K562 (cell line): ENCODE data around the gene SP2. TPM values are rescaled to one million over a fixed set of nuclear protein-coding genes. Genes with fewer than 3 reads are reported as not detected.

Experiments
- ARHGAP35 ChIP-seq: fragments of 450-650 bp; IDR thresholded peaks from 2 replicates; pipeline ENCODE4 v1.6.1; 2018; ENCODE audit not compliant: partially characterized antibody
- ARNT ChIP-seq, 2 experiments: fragments of 450-650 bp; IDR thresholded peaks; 2 replicates each; pipeline ENCODE4 v1.6.1; 2016; ENCODE audit warnings: mild to moderate bottlenecking in 1 of 2
- CBFA2T2 ChIP-seq: fragments of 450-650 bp; conservative IDR thresholded peaks from 2 replicates; pipeline ENCODE4 v1.6.1; 2017; ENCODE audit warnings: mild to moderate bottlenecking
- EWSR1 ChIP-seq: fragments of 450-650 bp; IDR thresholded peaks from 2 replicates; pipeline ENCODE4 v1.6.1; 2018; ENCODE audit warnings: borderline replicate concordance, mild to moderate bottlenecking, low read depth, moderate library complexity; ENCODE audit not compliant: partially characterized antibody
- GTF2F1 ChIP-seq: IDR thresholded peaks from 2 replicates; pipeline ENCODE4 v1.6.1; 2011; ENCODE audit warnings: low read depth, low read length, improper control_type of control experiment
- NFIX ChIP-seq: fragments of 250-450 bp; sonication (Bioruptor Pico); IDR thresholded peaks from 2 replicates; pipeline ENCODE4 v1.4.0; 2020; ENCODE audit warnings: low read depth, mild to moderate bottlenecking, moderate library complexity
- NR2C2 ChIP-seq, 2 experiments: fragments of 200-800 bp in 1 of 2; sonication (Bioruptor generic) in 1 of 2; sonication (generic) in 1 of 2; formaldehyde crosslinking in 1 of 2; IDR thresholded peaks; 2 replicates each; pipeline versions ENCODE4 v1.6.1 to v1.8.0; 2016 to 2022; ENCODE audit warnings: mild to moderate bottlenecking in 1 of 2, missing compliant biosample characterization in 1 of 2, missing genetic modification characterization in 1 of 2, missing genetic modification reagents in 1 of 2
- RFX5 ChIP-seq: IDR thresholded peaks from 2 replicates; pipeline ENCODE4 v1.6.1; 2011; ENCODE audit warnings: low read depth, mild to moderate bottlenecking, improper control_type of control experiment, low read length
- SP2 ChIP-seq: IDR thresholded peaks from 2 replicates; pipeline ENCODE4 v1.6.1; 2011; ENCODE audit warnings: mild to moderate bottlenecking, low read depth, low read length, moderate library complexity; ENCODE audit not compliant: poor library complexity, severe bottlenecking; ENCODE audit errors: extremely low read depth
- TRIM24 ChIP-seq, 2 experiments: fragments of 450-650 bp; IDR thresholded peaks; 2 replicates each; pipeline ENCODE4 v1.6.1; 2016
- ZNF143 ChIP-seq: sonication (generic); formaldehyde crosslinking; IDR thresholded peaks from 2 replicates; pipeline ENCODE4 v1.9.0; 2022; ENCODE audit warnings: mild to moderate bottlenecking, missing genetic modification reagents
- polyA plus RNA-seq, 8 experiments: library from polyadenylated mRNA; depleted of rRNA in 4 of 8; stranded (reverse) in 5 of 8; unstranded in 3 of 8; fragments of >200 nt; fragmentation: Nextera tagmentation in 2 of 8; fragmentation: Illumina TruSeq in 1 of 8; extraction: Ambion mirVana in 2 of 8; extraction: Trizol in 1 of 8; gene quantifications; 2 replicates each; pipeline versions ENCODE4 v1.2.1 to v1.2.3, GENCODE V29; 2011 to 2014; ENCODE audit warnings: inconsistent platforms in 1 of 8, missing spikeins in 1 of 8
- total RNA-seq, 7 experiments: library from RNA; depleted of rRNA in 6 of 7; stranded (reverse); fragments of >200 nt in 6 of 7; fragmentation: Illumina TruSeq in 2 of 7; extraction: Trizol in 2 of 7; gene quantifications; 2 replicates each; pipeline versions ENCODE4 v1.2.1 to v1.2.3, GENCODE V29; 2011 to 2021; ENCODE audit warnings: low replicate concordance in 1 of 7
- TF ChIP-seq, protein P1 (sequence below): sonication (generic); formaldehyde crosslinking; IDR thresholded peaks from 2 replicates; pipeline ENCODE4 v1.8.0; 2023; ENCODE audit warnings: missing genetic modification reagents, mild to moderate bottlenecking, borderline replicate concordance
- TF ChIP-seq, protein P2 (sequence below): fragments of 450-650 bp; IDR thresholded peaks from 2 replicates; pipeline ENCODE4 v1.6.1; 2017; ENCODE audit warnings: mild to moderate bottlenecking, moderate library complexity
- TF ChIP-seq, protein P3 (sequence below): sonication (generic); formaldehyde crosslinking; IDR thresholded peaks from 2 replicates; pipeline ENCODE4 v1.8.1; 2023; ENCODE audit warnings: mild to moderate bottlenecking, missing genetic modification reagents
- TF ChIP-seq, protein P4 (sequence below): sonication (generic); formaldehyde crosslinking; IDR thresholded peaks from 2 replicates; pipeline ENCODE4 v1.8.1; 2022; ENCODE audit warnings: missing genetic modification reagents

The SP2 gene
- total and polyA plus RNA-seq, 9 of the 15 experiments (the other 6 are each of a cell fraction or from before 2014, with no cell fraction given): 0.77 to 22.3 (median 2.3) TPM

DNA sequence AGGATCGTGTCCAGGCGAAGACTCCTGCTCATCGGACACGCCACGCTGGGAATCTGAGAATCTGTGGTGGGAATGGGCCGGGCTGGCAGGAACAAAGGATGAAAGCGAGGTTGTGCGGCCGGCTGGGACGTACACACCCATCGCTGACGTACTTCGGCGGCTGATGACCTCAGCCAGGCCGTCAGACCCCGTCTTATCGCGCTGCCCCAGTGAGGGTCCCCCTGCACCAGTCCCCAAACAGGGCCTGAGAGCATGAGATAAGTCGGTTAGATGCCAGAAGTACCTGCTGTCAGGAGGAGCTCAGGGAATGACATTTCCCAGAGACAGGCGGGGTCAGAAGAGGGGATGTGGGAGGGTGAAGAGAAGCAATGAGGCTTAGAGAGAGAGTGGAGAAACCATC is 29.1 kb upstream of the SP2 start (continued):
- TF ChIP-seq, protein P1, sequence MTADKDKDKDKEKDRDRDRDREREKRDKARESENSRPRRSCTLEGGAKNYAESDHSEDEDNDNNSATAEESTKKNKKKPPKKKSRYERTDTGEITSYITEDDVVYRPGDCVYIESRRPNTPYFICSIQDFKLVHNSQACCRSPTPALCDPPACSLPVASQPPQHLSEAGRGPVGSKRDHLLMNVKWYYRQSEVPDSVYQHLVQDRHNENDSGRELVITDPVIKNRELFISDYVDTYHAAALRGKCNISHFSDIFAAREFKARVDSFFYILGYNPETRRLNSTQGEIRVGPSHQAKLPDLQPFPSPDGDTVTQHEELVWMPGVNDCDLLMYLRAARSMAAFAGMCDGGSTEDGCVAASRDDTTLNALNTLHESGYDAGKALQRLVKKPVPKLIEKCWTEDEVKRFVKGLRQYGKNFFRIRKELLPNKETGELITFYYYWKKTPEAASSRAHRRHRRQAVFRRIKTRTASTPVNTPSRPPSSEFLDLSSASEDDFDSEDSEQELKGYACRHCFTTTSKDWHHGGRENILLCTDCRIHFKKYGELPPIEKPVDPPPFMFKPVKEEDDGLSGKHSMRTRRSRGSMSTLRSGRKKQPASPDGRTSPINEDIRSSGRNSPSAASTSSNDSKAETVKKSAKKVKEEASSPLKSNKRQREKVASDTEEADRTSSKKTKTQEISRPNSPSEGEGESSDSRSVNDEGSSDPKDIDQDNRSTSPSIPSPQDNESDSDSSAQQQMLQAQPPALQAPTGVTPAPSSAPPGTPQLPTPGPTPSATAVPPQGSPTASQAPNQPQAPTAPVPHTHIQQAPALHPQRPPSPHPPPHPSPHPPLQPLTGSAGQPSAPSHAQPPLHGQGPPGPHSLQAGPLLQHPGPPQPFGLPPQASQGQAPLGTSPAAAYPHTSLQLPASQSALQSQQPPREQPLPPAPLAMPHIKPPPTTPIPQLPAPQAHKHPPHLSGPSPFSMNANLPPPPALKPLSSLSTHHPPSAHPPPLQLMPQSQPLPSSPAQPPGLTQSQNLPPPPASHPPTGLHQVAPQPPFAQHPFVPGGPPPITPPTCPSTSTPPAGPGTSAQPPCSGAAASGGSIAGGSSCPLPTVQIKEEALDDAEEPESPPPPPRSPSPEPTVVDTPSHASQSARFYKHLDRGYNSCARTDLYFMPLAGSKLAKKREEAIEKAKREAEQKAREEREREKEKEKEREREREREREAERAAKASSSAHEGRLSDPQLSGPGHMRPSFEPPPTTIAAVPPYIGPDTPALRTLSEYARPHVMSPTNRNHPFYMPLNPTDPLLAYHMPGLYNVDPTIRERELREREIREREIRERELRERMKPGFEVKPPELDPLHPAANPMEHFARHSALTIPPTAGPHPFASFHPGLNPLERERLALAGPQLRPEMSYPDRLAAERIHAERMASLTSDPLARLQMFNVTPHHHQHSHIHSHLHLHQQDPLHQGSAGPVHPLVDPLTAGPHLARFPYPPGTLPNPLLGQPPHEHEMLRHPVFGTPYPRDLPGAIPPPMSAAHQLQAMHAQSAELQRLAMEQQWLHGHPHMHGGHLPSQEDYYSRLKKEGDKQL: no peak
- TF ChIP-seq CBFA2T2: peak; percentile 99
- TF ChIP-seq TRIM24 (IDR thresholded peaks at IDR 0.05): peak; percentile 97 to 98
- TF ChIP-seq EWSR1: no peak
- TF ChIP-seq, protein P2, sequence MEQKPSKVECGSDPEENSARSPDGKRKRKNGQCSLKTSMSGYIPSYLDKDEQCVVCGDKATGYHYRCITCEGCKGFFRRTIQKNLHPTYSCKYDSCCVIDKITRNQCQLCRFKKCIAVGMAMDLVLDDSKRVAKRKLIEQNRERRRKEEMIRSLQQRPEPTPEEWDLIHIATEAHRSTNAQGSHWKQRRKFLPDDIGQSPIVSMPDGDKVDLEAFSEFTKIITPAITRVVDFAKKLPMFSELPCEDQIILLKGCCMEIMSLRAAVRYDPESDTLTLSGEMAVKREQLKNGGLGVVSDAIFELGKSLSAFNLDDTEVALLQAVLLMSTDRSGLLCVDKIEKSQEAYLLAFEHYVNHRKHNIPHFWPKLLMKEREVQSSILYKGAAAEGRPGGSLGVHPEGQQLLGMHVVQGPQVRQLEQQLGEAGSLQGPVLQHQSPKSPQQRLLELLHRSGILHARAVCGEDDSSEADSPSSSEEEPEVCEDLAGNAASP: no peak
- TF ChIP-seq, protein P3, sequence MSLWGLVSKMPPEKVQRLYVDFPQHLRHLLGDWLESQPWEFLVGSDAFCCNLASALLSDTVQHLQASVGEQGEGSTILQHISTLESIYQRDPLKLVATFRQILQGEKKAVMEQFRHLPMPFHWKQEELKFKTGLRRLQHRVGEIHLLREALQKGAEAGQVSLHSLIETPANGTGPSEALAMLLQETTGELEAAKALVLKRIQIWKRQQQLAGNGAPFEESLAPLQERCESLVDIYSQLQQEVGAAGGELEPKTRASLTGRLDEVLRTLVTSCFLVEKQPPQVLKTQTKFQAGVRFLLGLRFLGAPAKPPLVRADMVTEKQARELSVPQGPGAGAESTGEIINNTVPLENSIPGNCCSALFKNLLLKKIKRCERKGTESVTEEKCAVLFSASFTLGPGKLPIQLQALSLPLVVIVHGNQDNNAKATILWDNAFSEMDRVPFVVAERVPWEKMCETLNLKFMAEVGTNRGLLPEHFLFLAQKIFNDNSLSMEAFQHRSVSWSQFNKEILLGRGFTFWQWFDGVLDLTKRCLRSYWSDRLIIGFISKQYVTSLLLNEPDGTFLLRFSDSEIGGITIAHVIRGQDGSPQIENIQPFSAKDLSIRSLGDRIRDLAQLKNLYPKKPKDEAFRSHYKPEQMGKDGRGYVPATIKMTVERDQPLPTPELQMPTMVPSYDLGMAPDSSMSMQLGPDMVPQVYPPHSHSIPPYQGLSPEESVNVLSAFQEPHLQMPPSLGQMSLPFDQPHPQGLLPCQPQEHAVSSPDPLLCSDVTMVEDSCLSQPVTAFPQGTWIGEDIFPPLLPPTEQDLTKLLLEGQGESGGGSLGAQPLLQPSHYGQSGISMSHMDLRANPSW: no peak
- TF ChIP-seq NR2C2 (CRISPR knock-in tag; IDR thresholded peaks at IDR 0.05): no peak
- TF ChIP-seq NR2C2 (tag; IDR thresholded peaks at IDR 0.05): peak; percentile 82
- TF ChIP-seq NFIX (CRISPR knock-in tag): no peak
- TF ChIP-seq ARHGAP35: no peak
- TF ChIP-seq SP2: no peak
- TF ChIP-seq GTF2F1: no peak
- TF ChIP-seq ARNT (IDR thresholded peaks at IDR 0.05): peak; percentile 95 to 97
- TF ChIP-seq ZNF143: no peak
- TF ChIP-seq, protein P4, sequence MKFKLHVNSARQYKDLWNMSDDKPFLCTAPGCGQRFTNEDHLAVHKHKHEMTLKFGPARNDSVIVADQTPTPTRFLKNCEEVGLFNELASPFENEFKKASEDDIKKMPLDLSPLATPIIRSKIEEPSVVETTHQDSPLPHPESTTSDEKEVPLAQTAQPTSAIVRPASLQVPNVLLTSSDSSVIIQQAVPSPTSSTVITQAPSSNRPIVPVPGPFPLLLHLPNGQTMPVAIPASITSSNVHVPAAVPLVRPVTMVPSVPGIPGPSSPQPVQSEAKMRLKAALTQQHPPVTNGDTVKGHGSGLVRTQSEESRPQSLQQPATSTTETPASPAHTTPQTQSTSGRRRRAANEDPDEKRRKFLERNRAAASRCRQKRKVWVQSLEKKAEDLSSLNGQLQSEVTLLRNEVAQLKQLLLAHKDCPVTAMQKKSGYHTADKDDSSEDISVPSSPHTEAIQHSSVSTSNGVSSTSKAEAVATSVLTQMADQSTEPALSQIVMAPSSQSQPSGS (CRISPR knock-in tag): no peak
- no peak for TF ChIP-seq RFX5
